ENCODE results near the gene DEPDC1.
"Not testable (repeated sequence)": the region's sequence is repeated elsewhere in the genome, so short reads cannot be mapped to it uniquely, and the experiment has no call there.

The DEPDC1 gene

GRCh38 chr1:68503085-68503484 is 6.2 kb upstream of the DEPDC1 start:
- DNase-seq (ENCODE audit: insufficient read length, low spot score) (no peak), FAIRE-seq (no peak)
- TF ChIP-seq SPI1 (IDR thresholded peaks at IDR 0.05; ENCODE audit: low read depth, low read length) (no peak), POLR2AphosphoS5 (IDR thresholded peaks at IDR 0.05; ENCODE audit: low read depth, low read length) (no peak), POLR2A (IDR thresholded peaks at IDR 0.05; ENCODE audit: low read depth, low read length) (no peak), TAF1 (IDR thresholded peaks at IDR 0.05; ENCODE audit: low read depth, low read length) (no peak), POU2F2 (IDR thresholded peaks at IDR 0.05; ENCODE audit: low read depth, low read length) (no peak), PAX5 (IDR thresholded peaks at IDR 0.05; ENCODE audit: insufficient read depth, low read length, severe bottlenecking) (no peak)

- FAIRE-seq: no peak
- no peak for DNase-seq (ENCODE audit: insufficient read length, low spot score)
- TF ChIP-seq POLR2A (IDR thresholded peaks at IDR 0.05; ENCODE audit: low read depth, low read length) (no peak), TAF1 (IDR thresholded peaks at IDR 0.05; ENCODE audit: low read depth, low read length) (no peak)
Measured at GRCh38 chr1:68497358-68497698, 446 bp upstream of the DEPDC1 start.

GRCh38 chr1:68495968-68496679 is 758 bp downstream of the DEPDC1 start:
- TF ChIP-seq POLR2A (IDR thresholded peaks at IDR 0.05; ENCODE audit: low read depth, low read length): no peak
- no peak for TF ChIP-seq PAX5 (IDR thresholded peaks at IDR 0.05; ENCODE audit: insufficient read depth, low read length, severe bottlenecking)
- no peak for TF ChIP-seq TAF1 (IDR thresholded peaks at IDR 0.05; ENCODE audit: low read depth, low read length)
- TF ChIP-seq SPI1 (IDR thresholded peaks at IDR 0.05; ENCODE audit: low read depth, low read length): no peak
- no peak for TF ChIP-seq POU2F2 (IDR thresholded peaks at IDR 0.05; ENCODE audit: low read depth, low read length)
- TF ChIP-seq POLR2AphosphoS5 (IDR thresholded peaks at IDR 0.05; ENCODE audit: low read depth, low read length): no peak
- FAIRE-seq: peak; percentile 55
- DNase-seq (ENCODE audit: insufficient read length, low spot score): peak; percentile 10

GRCh38 chr1:68495532-68495931 is 1.4 kb downstream of the DEPDC1 start:
- no peak for DNase-seq (ENCODE audit: insufficient read length, low spot score)
- FAIRE-seq: peak; percentile 26
- TF ChIP-seq POLR2A (IDR thresholded peaks at IDR 0.05; ENCODE audit: low read depth, low read length): no peak
- TF ChIP-seq PAX5 (IDR thresholded peaks at IDR 0.05; ENCODE audit: insufficient read depth, low read length, severe bottlenecking): no peak
- no peak for TF ChIP-seq TAF1 (IDR thresholded peaks at IDR 0.05; ENCODE audit: low read depth, low read length)
- no peak for TF ChIP-seq POLR2AphosphoS5 (IDR thresholded peaks at IDR 0.05; ENCODE audit: low read depth, low read length)
- no peak for TF ChIP-seq SPI1 (IDR thresholded peaks at IDR 0.05; ENCODE audit: low read depth, low read length)
- no peak for TF ChIP-seq POU2F2 (IDR thresholded peaks at IDR 0.05; ENCODE audit: low read depth, low read length)

DNA sequence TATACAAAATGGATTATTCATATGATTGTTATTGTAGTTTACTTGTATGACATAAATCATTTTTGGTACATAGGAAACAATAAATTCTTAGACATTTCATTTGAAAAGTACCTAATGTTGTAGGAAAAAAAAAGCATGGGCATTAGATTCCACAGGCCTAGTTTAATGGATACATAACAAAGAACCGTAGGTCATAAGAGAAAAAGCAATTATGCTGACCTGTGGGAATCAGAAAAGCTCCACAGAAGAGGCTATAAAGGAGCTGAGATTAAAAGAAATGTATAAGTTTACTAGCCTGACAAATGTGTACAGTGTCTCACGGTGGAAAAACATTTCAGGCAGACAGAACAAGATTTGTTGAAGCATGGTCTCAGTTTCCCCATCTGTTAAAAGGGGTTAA is 3.7 kb downstream of the DEPDC1 start:
- FAIRE-seq (no peak), DNase-seq (ENCODE audit: insufficient read length, low spot score) (no peak)
- TF ChIP-seq SPI1 (IDR thresholded peaks at IDR 0.05; ENCODE audit: low read depth, low read length) (no peak), POU2F2 (IDR thresholded peaks at IDR 0.05; ENCODE audit: low read depth, low read length) (no peak), POLR2AphosphoS5 (IDR thresholded peaks at IDR 0.05; ENCODE audit: low read depth, low read length) (no peak), POLR2A (IDR thresholded peaks at IDR 0.05; ENCODE audit: low read depth, low read length) (no peak), TAF1 (IDR thresholded peaks at IDR 0.05; ENCODE audit: low read depth, low read length) (no peak), PAX5 (IDR thresholded peaks at IDR 0.05; ENCODE audit: insufficient read depth, low read length, severe bottlenecking) (no peak)

- FAIRE-seq; DNase-seq (ENCODE audit: insufficient read length, low spot score): not testable (repeated sequence)
Measured at GRCh38 chr1:68492255-68492654, 4.6 kb downstream of the DEPDC1 start.

- DNase-seq (ENCODE audit: insufficient read length, low spot score) (no peak), FAIRE-seq (peak; percentile 69)
- TF ChIP-seq SPI1 (IDR thresholded peaks at IDR 0.05; ENCODE audit: low read depth, low read length): no peak
- no peak for TF ChIP-seq POLR2AphosphoS5 (IDR thresholded peaks at IDR 0.05; ENCODE audit: low read depth, low read length)
- no peak for TF ChIP-seq POLR2A (IDR thresholded peaks at IDR 0.05; ENCODE audit: low read depth, low read length)
- no peak for TF ChIP-seq PAX5 (IDR thresholded peaks at IDR 0.05; ENCODE audit: insufficient read depth, low read length, severe bottlenecking)
- no peak for TF ChIP-seq TAF1 (IDR thresholded peaks at IDR 0.05; ENCODE audit: low read depth, low read length)
- TF ChIP-seq POU2F2 (IDR thresholded peaks at IDR 0.05; ENCODE audit: low read depth, low read length): no peak
Measured at GRCh38 chr1:68490046-68490651, 6.7 kb downstream of the DEPDC1 start.

GRCh38 chr1:68485431-68486022 is 11.4 kb downstream of the DEPDC1 start:
- TF ChIP-seq TAF1 (IDR thresholded peaks at IDR 0.05; ENCODE audit: low read depth, low read length) (no peak), SPI1 (IDR thresholded peaks at IDR 0.05; ENCODE audit: low read depth, low read length) (no peak), POLR2AphosphoS5 (IDR thresholded peaks at IDR 0.05; ENCODE audit: low read depth, low read length) (no peak)
- FAIRE-seq (no peak), DNase-seq (ENCODE audit: insufficient read length, low spot score) (no peak)

- no peak for FAIRE-seq
- TF ChIP-seq POLR2AphosphoS5 (IDR thresholded peaks at IDR 0.05; ENCODE audit: low read depth, low read length): no peak
- no peak for TF ChIP-seq PAX5 (IDR thresholded peaks at IDR 0.05; ENCODE audit: insufficient read depth, low read length, severe bottlenecking)
- no peak for TF ChIP-seq POU2F2 (IDR thresholded peaks at IDR 0.05; ENCODE audit: low read depth, low read length)
- no peak for TF ChIP-seq POLR2A (IDR thresholded peaks at IDR 0.05; ENCODE audit: low read depth, low read length)
- no peak for TF ChIP-seq TAF1 (IDR thresholded peaks at IDR 0.05; ENCODE audit: low read depth, low read length)
- no peak for TF ChIP-seq SPI1 (IDR thresholded peaks at IDR 0.05; ENCODE audit: low read depth, low read length)
- DNase-seq (ENCODE audit: insufficient read length, low spot score): no peak
Measured at GRCh38 chr1:68484618-68485017, 12.3 kb downstream of the DEPDC1 start.

- no peak for FAIRE-seq
- TF ChIP-seq POU2F2 (IDR thresholded peaks at IDR 0.05; ENCODE audit: low read depth, low read length) (no peak), PAX5 (IDR thresholded peaks at IDR 0.05; ENCODE audit: insufficient read depth, low read length, severe bottlenecking) (no peak), SPI1 (IDR thresholded peaks at IDR 0.05; ENCODE audit: low read depth, low read length) (no peak), TAF1 (IDR thresholded peaks at IDR 0.05; ENCODE audit: low read depth, low read length) (no peak), POLR2A (IDR thresholded peaks at IDR 0.05; ENCODE audit: low read depth, low read length) (no peak), POLR2AphosphoS5 (IDR thresholded peaks at IDR 0.05; ENCODE audit: low read depth, low read length) (no peak)
- no peak for DNase-seq (ENCODE audit: insufficient read length, low spot score)
Measured at GRCh38 chr1:68481041-68481440, 15.8 kb downstream of the DEPDC1 start.

Measured in GM12891 (cell line).